ENCODE data around the gene NAA25. TPM values are rescaled to one million over a fixed set of nuclear protein-coding genes. Genes with fewer than 3 reads are reported as not detected.

The NAA25 gene
- total RNA-seq, 1 donor from 2014 or later, result 19.2 TPM

Other genes starting within 250 kb of the NAA25 start
- 3.1 and 5.1 TPM in 2 replicates for gene TMEM116, start 95.6 kb downstream of the NAA25 start, total RNA-seq
- gene ERP29, start 95.4 kb downstream of the NAA25 start, total RNA-seq, result 70.2 and 92.7 TPM in 2 replicates
- gene TRAFD1, start 16.8 kb upstream of the NAA25 start, total RNA-seq, result 37.9 and 43.2 TPM in 2 replicates